HCT116 (cell line): ENCODE measurements around the gene PPP1R1A. TPM values are rescaled to one million over a fixed set of nuclear protein-coding genes. Genes with fewer than 3 reads are reported as not detected.

Source experiments
- ATAC-seq: fragments of 200-7000 bp; cut with Tn5 transposase; 2 replicates; pipeline ENCODE4 v1.9.1; 2020; ENCODE audit warnings: mild to moderate bottlenecking, moderate library complexity
- BruUV-seq: library from RNA; stranded (reverse); fragments of 400-500 nt; replicated peaks from 2 replicates; lab custom pipeline; 2021; lab: Mats Ljungman, UMichigan
- CTCF ChIA-PET: fragments of 300-600 bp; sonication (Branson Sonifier 250); formaldehyde crosslinking; loops from one replicate; lab custom pipeline; 2021; ENCODE audit warnings: antibody characterized with exemption; lab: Charles Lee
- POLR2A ChIA-PET: fragments of 300-600, 350-600 bp; sonication (Branson Sonifier 250); formaldehyde crosslinking; loops from one replicate; lab custom pipeline; 2021; ENCODE audit warnings: antibody characterized with exemption; lab: Charles Lee
- RAD21 ChIA-PET, 2 experiments: fragments of 300-600 bp; sonication (Branson Sonifier 250); formaldehyde crosslinking; loops; one replicate each; lab custom pipeline; 2023; ENCODE audit warnings: low total read pairs in 2 of 2; ENCODE audit not compliant: uncharacterized antibody in 2 of 2, unreplicated experiment in 2 of 2, low non-redundant PET in 1 of 2; lab: Charles Lee
- DNase-seq: peaks from one replicate; pipeline ENCODE4 v3.0.0-alpha.2; 2010; ENCODE audit warnings: low read depth, low spot score
- H2AFZ ChIP-seq: fragments of 200-600 bp; shearing (Covaris generic), sonication (generic); 2 replicates; pipeline ENCODE4 v1.6.1; 2017; ENCODE audit warnings: low read depth, mixed run types, mixed read lengths, antibody characterized with exemption, low read length; ENCODE audit not compliant: poor library complexity, severe bottlenecking
- H3K27ac ChIP-seq: 2 replicates; pipeline ENCODE4 v1.5.1; 2012; ENCODE audit warnings: low read depth, low read length
- H3K27me3 ChIP-seq: fragments of 200-600 bp; sonication (generic); 2 replicates; pipeline ENCODE4 v1.6.1; 2016; ENCODE audit warnings: mixed run types, low read length, mixed read lengths; ENCODE audit not compliant: insufficient read depth
- H3K36me3 ChIP-seq, 2 experiments: fragments of 200-500 bp in 1 of 2; fragments of 200-600 bp in 1 of 2; sonication (Bioruptor generic) in 1 of 2; sonication (generic) in 1 of 2; 2 replicates each; pipeline versions ENCODE4 v1.5.1 to v1.6.1; 2014 to 2016; ENCODE audit warnings: low read length in 2 of 2, inconsistent platforms in 1 of 2, mixed read lengths in 1 of 2, mixed run types in 1 of 2; ENCODE audit not compliant: insufficient read depth in 2 of 2, control insufficient read depth in 1 of 2
- H3K4me1 ChIP-seq, 2 experiments: fragments of 200-600 bp in 1 of 2; sonication (generic) in 1 of 2; 2 replicates each; pipeline versions ENCODE4 v1.5.1 to v1.6.1; 2012 to 2017; ENCODE audit warnings: low read length in 2 of 2, inconsistent platforms in 1 of 2, mild to moderate bottlenecking in 1 of 2, mixed read lengths in 1 of 2, mixed run types in 1 of 2, moderate library complexity in 1 of 2; ENCODE audit not compliant: insufficient read depth in 2 of 2, control insufficient read depth in 1 of 2
- H3K4me2 ChIP-seq: fragments of 200-600 bp; sonication (generic); 2 replicates; pipeline ENCODE4 v1.6.1; 2017; ENCODE audit warnings: mixed run types, low read length, mixed read lengths
- H3K4me3 ChIP-seq, 2 experiments: fragments of 200-600 bp in 1 of 2; sonication (generic) in 1 of 2; replicated peaks in 1 of 2; 2 replicates each; pipeline ENCODE4 v1.5.1; 2011 to 2016; ENCODE audit warnings: low read length in 2 of 2, control low read depth in 1 of 2, low read depth in 1 of 2, mild to moderate bottlenecking in 1 of 2, mixed read lengths in 1 of 2, mixed run types in 1 of 2
- H3K79me2 ChIP-seq: fragments of 200-600 bp; sonication (generic); 2 replicates; pipeline ENCODE4 v1.6.1; 2017; ENCODE audit warnings: mild to moderate bottlenecking, mixed run types, low read length, moderate library complexity, mixed read lengths; ENCODE audit not compliant: insufficient read depth
- H3K9ac ChIP-seq: fragments of 200-600 bp; sonication (generic); 2 replicates; pipeline ENCODE4 v1.6.1; 2016; ENCODE audit warnings: low read length, mixed read lengths
- H3K9me2 ChIP-seq: fragments of 200-600 bp; sonication (generic), shearing (Covaris generic); 2 replicates; pipeline ENCODE4 v1.6.1; 2017; ENCODE audit warnings: mixed run types, mild to moderate bottlenecking, moderate library complexity; ENCODE audit not compliant: insufficient read depth
- H3K9me3 ChIP-seq, 2 experiments: fragments of 200-500 bp in 1 of 2; fragments of 200-600 bp in 1 of 2; sonication (Bioruptor generic) in 1 of 2; sonication (generic) in 1 of 2; 2 replicates each; pipeline ENCODE4 v1.6.1; 2014 to 2017; ENCODE audit warnings: low read length in 2 of 2, mixed read lengths in 2 of 2, inconsistent platforms in 1 of 2, low read depth in 1 of 2, mild to moderate bottlenecking in 1 of 2, mixed run types in 1 of 2, moderate library complexity in 1 of 2; ENCODE audit not compliant: control insufficient read depth in 1 of 2, insufficient read depth in 1 of 2
- H4K20me1 ChIP-seq: fragments of 200-600 bp; sonication (generic), shearing (Covaris generic); 2 replicates; pipeline ENCODE4 v1.6.1; 2017; ENCODE audit warnings: mixed run types, mild to moderate bottlenecking, moderate library complexity; ENCODE audit not compliant: insufficient read depth
- CTCF ChIP-seq, 3 experiments: fragments of 200-600 bp in 1 of 3; sonication (generic) in 1 of 3; IDR thresholded peaks in 2 of 3; conservative IDR thresholded peaks in 1 of 3; 2 replicates each; pipeline ENCODE4 v1.5.1; 2012 to 2017; ENCODE audit warnings: low read depth in 2 of 3, low read length in 2 of 3, antibody characterized with exemption in 1 of 3, borderline replicate concordance in 1 of 3, control low read depth in 1 of 3, mild to moderate bottlenecking in 1 of 3, mixed read lengths in 1 of 3, mixed run types in 1 of 3, moderate library complexity in 1 of 3; ENCODE audit not compliant: insufficient read depth in 1 of 3
- ELF1 ChIP-seq: IDR thresholded peaks from 2 replicates; pipeline ENCODE4 v1.6.1; 2012; ENCODE audit warnings: low read depth, borderline replicate concordance
- EZH2 ChIP-seq: fragments of 200-600 bp; sonication (generic); IDR thresholded peaks from 2 replicates; pipeline ENCODE4 v1.6.1; 2017; ENCODE audit warnings: antibody characterized with exemption, mixed run types
- FOSL1 ChIP-seq: IDR thresholded peaks from 2 replicates; pipeline ENCODE4 v1.6.1; 2012; ENCODE audit warnings: low read depth
- JUND ChIP-seq: IDR thresholded peaks from 2 replicates; pipeline ENCODE4 v1.6.1; 2012
- MAX ChIP-seq: IDR thresholded peaks from 2 replicates; pipeline ENCODE4 v1.6.1; 2012
- POLR2A ChIP-seq: IDR thresholded peaks from 2 replicates; pipeline ENCODE4 v1.7.0; 2011; ENCODE audit warnings: borderline replicate concordance; ENCODE audit not compliant: insufficient read depth, insufficient read length; ENCODE audit errors: extremely low read depth
- POLR2AphosphoS5 ChIP-seq: IDR thresholded peaks from 2 replicates; pipeline ENCODE4 v1.6.1; 2011; ENCODE audit warnings: mild to moderate bottlenecking, low read depth, low read length, moderate library complexity
- RAD21 ChIP-seq: IDR thresholded peaks from 2 replicates; pipeline ENCODE4 v1.6.1; 2012; ENCODE audit warnings: low read depth, mild to moderate bottlenecking
- SIN3A ChIP-seq: IDR thresholded peaks from 2 replicates; pipeline ENCODE4 v1.6.1; 2012; ENCODE audit warnings: low read depth
- TCF7L2 ChIP-seq: IDR thresholded peaks from 2 replicates; pipeline ENCODE4 v1.7.0; 2011; ENCODE audit warnings: borderline replicate concordance, inconsistent platforms; ENCODE audit not compliant: insufficient read depth, insufficient read length; ENCODE audit errors: extremely low read depth
- ZBTB33 ChIP-seq: IDR thresholded peaks from 2 replicates; pipeline ENCODE4 v1.6.1; 2011; ENCODE audit warnings: mild to moderate bottlenecking, low read length, moderate library complexity; ENCODE audit not compliant: insufficient replicate concordance; ENCODE audit errors: extremely low read depth
- ZFX ChIP-seq: fragments of 450-650 bp; IDR thresholded peaks from 2 replicates; pipeline ENCODE4 v1.6.1; 2017
- intact Hi-C: fragments of 100-400 bp; cut with micrococcal nuclease; formaldehyde crosslinking; loops from 2 replicates; pipeline ENCODE4 v1.10.0; 2022
- total RNA-seq: library from RNA; stranded (reverse); gene quantifications from one replicate; pipeline ENCODE4 v1.2.1, GENCODE V29; 2021; ENCODE audit not compliant: unreplicated experiment

PPP1R1A gene
- total RNA-seq, 1 experiment from 2014 or later: 0.61 TPM

- ATAC-seq (no peak), DNase-seq (no peak)
- Histone ChIP-seq H3K9me3 (peaks cover 0 to 3% of the 10 kb centered on the region in 2 experiments; a peak in 2 of 4 replicates), H3K79me2 (no peaks in the 10 kb centered on the region), H3K27ac (no peak overlapping the region), H3K36me3 (no peaks in the 10 kb centered on the region), H3K4me3 (no peak overlapping the region), H3K4me2 (no peak overlapping the region), H3K4me1 (no peaks in the 10 kb centered on the region), H3K9me2 (no peaks in the 10 kb centered on the region), H3K27me3 (peaks cover 24% of the 10 kb centered on the region; the same call in 1 of the 2 replicates), H3K9ac (no peak overlapping the region), H4K20me1 (no peaks in the 10 kb centered on the region), H2AFZ (no peak overlapping the region)
- ChIA-PET CTCF (interaction anchor here (1.2 to 1.5 kb wide), 2 partner anchors 12 to 29 kb away, joined by 3 to 4 read pairs; no protein-coding TSS in a partner anchor), POLR2A (no interaction called here), RAD21 (no interaction called here)
- TF ChIP-seq MAX (no peak), CTCF (IDR thresholded peaks at IDR 0.05 in 2 of 3, conservative IDR thresholded peaks at IDR 0.05 in 1 of 3; ENCODE audit: borderline replicate concordance in 1 of 3, insufficient read depth in 1 of 3, low read depth in 2 of 3, low read length in 2 of 3) (no peak), ZBTB33 (no peak), ZFX (no peak), TCF7L2 (no peak), FOSL1 (no peak), EZH2 (no peak), POLR2AphosphoS5 (no peak), POLR2A (no peak), JUND (no peak), RAD21 (no peak), SIN3A (no peak), ELF1 (no peak)
- intact Hi-C loops: no loop called here
- BruUV-seq: no TSS peak
These were observed 41.5 kb upstream of the PPP1R1A start for GRCh38 chr12:54629925-54630324.
